22Rv1 (cell line): Measurements from ENCODE around the gene TLR6.

ENCODE experiments used
- H3K27ac ChIP-seq: fragments of 450-650 bp; 2 replicates; pipeline ENCODE4 v1.5.1; 2017
- CTCF ChIP-seq: fragments of 450-650 bp; IDR thresholded peaks from 2 replicates; pipeline ENCODE4 v1.5.1; 2017; ENCODE audit warnings: mild to moderate bottlenecking
- ZFX ChIP-seq: fragments of 450-650 bp; IDR thresholded peaks from 2 replicates; pipeline ENCODE4 v1.6.1; 2017; ENCODE audit warnings: antibody characterized with exemption, borderline replicate concordance

TLR6 gene

GRCh38 chr4:38805530-38806145 lies 51.0 kb downstream of the TLR6 start:
- TF ChIP-seq CTCF (no peak), ZFX (no peak)
- no peak overlapping the region for H3K27ac ChIP-seq

GRCh38 chr4:38804654-38805295 lies 51.8 kb downstream of the TLR6 start, which contains the start of gene TLR1:
Gene TLR1, minus strand, starts transcription at chr4:38804791. Its CDS starts 5,960 bp downstream, at chr4:38798831.
- TF ChIP-seq ZFX (no peak), CTCF (peak; percentile 66)
- H3K27ac ChIP-seq: no peak within 1 kb of the TSS

GRCh38 chr4:38803833-38804653 lies 52.6 kb downstream of the TLR6 start:
- TF ChIP-seq ZFX (no peak), CTCF (no peak)
- H3K27ac ChIP-seq: no peak overlapping the region

- no peak overlapping the region for H3K27ac ChIP-seq
These were observed 53.9 kb downstream of the TLR6 start for GRCh38 chr4:38802561-38803355.

GRCh38 chr4:38800961-38801450 lies 55.6 kb downstream of the TLR6 start:
- TF ChIP-seq CTCF: no peak
- no peak for TF ChIP-seq ZFX
- H3K27ac ChIP-seq: no peak overlapping the region

More at GRCh38 chr4:38802561-38803355, 53.9 kb downstream of the TLR6 start:
- TF ChIP-seq CTCF (no peak), ZFX (no peak)

GRCh38 chr4:38800366-38800765 lies 56.3 kb downstream of the TLR6 start:
- TF ChIP-seq ZFX: no peak
- no peak for TF ChIP-seq CTCF
- H3K27ac ChIP-seq: no peak overlapping the region
